HG03139 (cell line): ENCODE results near the gene EGR1.
A peak's percentile ranks its signal among the peaks of the same experiment; 100 is the strongest.

Source experiments
- ATAC-seq: cut with Tn5 transposase; IDR thresholded peaks from one replicate; pipeline ENCODE4 v1.9.1; 2021; ENCODE audit not compliant: unreplicated experiment

The EGR1 gene

DNA sequence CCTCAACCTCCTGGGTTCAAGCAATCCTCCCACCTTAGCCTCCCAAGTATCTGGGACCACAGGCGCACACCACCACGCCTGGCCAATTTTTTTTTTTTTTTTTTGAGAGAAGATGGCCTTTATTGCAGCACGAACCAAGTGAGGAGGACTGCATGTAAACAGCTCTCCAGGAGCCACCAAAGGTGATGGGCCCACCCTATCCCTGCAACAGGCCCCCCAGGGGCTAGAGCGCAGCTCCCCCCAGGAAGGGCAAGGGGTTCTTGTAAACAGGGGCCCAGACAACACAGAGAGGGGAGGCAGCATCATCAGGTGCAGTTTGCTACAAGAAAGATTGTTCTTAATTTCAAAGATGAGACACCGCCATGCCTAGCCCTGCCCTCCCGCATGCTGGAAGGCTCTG lies 12.6 kb upstream of the EGR1 start:
- ATAC-seq: no peak

DNA sequence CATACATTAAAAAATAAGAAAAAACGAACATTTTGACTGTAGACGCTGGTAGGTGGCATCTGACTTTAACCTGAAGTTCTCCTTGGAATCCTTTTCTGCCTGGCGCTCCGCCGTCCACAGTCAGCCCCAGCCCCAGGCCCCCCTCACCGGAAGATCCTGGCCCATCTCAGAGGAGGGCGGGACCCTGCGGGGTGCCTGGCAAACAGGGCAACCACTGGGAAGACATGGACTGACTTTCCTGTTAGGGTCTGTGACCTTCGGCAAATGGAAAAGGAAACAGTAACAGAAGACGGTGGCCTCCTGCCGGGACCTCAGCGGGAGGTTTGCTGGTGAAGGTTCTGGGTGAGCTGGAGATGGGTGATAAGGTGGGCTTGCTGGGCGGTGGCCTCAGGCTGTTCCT lies 11.7 kb upstream of the EGR1 start:
- no peak for ATAC-seq

DNA sequence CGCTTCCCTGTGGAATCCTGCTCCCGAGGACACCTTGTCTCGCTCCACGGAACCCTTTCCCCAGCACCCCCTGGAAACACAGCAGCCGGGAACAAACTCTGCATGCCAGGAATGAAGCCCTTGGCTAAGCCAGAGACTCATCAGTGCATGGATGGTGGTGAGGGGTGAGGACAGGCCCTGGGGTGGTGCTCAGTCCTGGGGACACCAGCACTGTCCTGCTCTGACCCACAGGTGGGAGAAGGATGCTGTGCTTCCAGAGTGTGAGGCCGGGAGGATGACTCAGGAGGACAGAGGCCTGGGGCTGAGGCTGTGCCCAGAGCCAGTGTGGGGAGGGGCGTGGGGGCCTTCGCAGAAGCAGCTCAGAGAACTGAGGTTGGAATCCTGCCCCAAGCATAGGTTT lies 11.2 kb upstream of the EGR1 start:
- ATAC-seq: no peak

DNA sequence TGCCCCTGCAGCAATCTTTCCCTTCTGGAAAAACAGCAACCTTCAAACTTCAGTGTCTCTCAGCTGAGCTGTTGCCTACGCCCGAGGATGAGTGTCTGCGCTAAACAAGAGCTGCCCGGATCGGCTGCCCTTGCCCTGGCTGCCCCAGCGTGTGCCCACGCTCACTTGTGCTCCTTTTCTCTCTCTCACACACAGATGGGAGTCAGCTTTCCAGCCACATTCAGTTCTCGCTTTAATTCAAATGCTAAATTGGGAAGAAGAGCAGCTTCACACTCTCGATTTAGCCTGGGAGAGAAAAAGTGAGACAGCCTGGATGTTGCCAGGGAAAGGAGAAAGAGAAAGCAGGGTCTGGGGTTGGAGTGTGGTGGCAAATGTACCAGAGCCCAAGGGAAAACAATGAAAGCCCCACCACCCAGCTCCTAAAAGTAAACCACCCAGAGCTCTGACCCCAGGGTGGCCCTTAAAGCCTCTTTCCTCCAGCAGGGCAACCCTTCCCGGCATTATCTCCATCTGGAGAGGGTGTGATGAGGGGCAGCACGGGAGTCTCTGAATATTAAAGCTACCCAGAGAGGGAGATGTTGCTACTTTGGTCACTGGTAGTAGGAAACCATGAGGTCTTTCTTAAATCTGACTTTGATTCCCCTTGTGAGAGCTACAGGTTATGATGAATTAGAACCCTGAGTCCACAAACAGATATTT lies 9.9 kb upstream of the EGR1 start:
- ATAC-seq: no peak

DNA sequence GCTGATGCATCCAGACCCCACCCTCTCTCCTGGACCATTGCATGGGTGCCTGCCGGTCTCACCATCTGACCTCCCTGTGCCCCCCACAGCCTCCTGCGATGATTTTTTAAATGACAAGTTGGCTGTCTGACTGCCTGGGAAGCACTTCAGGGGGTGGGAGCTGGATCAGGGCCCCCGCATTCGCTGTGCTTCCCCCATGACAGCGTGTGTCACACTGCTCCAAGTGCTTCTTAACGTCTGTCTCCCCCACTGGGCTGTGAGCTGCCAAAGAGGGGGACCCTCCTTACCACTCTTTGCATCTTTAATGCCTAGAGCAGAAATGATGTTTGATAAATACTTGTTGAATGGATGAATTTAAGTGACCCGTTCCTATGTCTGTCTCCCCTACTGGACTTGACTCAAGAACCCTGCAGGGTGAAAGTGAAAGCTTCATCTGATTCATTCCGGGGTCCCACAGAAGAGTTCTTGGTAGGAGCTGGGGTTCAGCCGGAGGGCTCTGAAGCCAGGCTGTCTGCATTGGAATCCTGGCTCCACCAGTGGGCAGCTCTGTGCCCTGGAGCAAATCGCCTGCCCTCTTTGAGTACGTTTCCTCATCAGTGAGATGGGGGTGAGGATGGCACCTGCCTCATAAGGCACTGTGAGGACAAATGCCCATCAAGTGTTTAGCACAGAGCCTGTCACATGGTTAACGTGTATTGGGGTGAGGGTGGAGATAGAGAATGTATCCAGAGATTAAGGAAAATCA lies 7.6 kb upstream of the EGR1 start:
- no peak for ATAC-seq

DNA sequence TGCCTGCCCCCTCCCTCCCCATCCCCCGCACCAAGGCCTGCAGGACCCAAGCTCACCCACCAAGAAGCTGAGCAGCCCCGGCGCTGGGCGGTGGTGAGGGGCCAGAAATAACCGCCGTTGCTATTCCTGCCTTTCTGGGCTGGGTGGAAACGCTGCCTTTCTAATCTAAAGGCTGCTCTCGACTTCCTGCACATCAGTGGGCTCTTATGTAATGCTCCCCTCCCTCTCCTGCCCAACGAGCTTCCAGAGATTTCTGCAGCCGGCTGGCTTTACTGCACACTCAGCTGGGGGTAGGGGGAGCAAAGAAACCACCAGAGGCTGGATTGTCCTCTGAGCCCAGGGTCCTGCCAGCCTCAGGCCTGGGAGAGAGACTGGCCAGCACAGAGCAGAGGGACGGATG lies 6.9 kb upstream of the EGR1 start:
- ATAC-seq: no peak

DNA sequence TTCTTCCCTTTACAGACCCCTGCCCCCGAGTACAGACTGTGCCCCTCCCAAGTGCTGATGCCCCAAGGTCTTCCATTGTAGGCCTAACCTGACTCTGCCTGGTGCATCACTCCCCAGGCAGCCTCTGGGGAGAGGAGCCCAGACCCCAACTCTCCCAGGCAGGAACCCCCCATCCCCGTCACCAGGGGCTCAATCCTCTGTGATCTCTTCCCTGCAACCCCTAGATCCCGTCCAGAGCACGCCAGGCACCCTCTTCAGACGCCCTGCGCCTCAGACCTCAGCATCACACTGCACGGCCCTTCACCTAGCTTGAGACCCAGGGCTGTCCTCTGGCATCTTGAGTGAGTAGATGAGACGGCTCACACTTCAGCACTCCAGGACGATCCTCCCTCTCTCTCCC lies 6.4 kb upstream of the EGR1 start:
- no peak for ATAC-seq

DNA sequence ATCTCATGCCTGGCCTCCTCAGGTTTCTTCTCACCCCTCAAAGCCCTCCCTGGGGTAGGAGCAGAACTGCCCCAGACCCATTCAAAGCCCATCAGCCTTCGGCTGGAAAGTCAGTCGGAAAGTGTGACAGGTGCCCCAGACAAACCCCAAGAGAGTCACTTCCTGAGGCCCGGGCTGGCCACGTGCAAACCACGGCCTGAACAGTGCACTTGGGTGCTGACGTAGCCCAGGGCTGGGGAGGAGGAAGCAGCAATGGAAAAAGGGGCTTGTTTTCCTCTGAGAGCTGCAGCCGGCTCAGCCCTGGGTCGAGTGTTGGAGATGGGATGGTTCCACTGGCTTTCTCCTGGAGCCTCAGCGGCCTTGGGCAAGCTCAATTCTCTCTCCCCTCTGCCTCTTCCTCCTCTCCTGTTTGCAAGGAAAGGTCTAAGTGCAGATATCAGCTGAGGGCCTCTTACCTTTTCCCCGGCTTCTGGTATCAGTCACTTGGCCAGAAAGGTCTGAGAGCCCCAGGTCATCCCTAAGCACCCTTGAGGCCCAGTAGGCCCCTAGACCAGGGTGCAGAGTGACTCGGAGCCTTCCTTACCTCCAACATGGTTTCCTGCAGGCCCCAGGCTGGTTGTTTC lies 5.9 kb upstream of the EGR1 start:
- no peak for ATAC-seq

DNA sequence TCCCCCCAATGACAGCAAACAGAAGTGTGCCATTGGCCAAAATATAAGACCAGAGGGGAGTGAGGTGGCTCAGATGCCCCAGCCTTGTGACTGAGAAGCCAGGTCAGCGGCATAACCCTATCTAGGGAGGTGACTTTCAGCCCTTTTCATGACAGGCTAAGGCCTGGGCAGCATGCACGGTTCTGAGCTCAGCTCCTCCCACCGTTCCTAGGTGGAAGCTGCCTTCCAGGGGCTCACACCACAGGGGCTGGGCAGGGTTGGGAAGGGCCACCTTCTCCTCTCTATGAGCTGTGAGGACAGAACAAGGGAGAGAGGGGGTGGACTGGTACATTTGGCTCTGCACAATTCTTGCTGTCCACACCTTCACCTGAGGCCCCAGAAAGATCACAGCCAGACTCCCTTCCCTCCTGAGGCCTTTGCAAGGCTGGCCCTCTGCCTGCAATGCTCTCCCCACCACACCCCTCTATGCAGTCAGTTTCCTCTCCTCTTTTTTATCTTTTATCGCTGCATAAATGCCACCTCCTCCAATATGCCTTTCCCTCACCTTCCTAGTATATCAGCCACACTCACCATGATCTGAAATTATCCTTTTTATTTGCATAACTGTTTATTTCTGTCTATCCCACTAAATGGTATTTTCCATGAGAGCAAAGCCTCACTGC lies 5.1 kb upstream of the EGR1 start:
- ATAC-seq: no peak

DNA sequence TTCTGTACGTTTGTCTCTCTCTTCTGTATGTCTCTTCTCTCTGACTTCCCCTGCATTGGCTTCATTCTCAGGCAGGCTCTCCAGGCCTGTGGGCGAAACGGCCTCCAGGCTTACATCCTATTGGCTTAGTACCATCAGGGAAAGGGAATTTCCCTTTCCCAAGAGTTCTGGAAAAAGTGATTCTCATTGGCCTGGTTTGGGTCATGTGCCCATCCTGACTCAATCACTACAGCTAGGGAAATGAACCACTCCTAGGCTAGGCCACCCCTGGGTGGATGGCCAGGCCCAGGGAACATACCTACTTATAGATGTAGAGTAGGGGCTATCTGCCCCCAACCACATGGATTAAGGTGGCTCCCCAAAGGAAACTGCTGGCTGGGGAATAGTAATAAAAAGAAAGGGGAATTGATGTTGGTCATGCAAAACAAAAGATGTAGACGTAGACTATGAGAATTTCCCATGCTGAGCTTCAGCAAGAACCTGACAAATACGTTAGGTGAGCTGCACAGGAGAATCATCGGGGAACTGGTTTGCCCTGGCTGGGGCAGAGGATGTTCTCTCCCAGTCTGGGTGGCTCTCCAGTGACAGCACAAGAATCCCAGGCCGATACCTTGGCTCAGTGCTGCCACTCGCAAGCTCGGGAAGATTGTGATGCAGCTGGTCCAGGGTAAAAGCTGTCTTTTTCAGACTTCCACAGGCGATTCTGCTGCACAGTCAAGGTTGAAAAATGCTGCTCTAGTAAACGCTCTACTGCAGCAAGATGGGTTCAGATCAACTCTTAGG lies 3.7 kb upstream of the EGR1 start:
- no peak for ATAC-seq

DNA sequence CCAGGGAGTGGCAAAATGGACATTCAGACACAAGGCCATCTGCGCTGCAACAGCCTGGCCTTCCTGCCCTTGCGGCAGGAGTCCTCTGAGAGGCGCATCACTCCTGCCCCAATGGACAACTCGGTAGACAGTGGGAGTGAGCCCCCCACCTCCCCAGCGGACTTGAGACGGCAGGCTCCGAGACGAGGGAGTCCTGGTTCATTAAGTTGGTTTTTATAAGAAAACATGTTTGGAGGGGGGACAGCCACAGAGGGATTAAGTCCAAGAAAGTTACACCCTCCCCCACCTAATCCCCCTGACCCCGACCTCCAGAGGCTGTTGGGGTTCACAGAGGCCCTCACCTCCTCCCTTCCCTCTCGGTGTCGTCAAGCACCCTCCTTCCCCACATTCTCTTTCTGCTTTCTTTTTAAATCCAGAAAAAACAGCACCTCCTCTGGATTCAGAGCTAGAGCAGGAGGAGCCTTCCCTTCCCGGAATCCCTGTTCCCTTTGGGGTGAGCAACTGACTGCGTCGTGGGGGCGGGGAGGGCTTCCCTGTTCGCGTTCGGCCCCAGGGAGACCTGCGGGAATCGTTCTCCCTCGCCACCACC lies 1.8 kb upstream of the EGR1 start:
- ATAC-seq: no peak

DNA sequence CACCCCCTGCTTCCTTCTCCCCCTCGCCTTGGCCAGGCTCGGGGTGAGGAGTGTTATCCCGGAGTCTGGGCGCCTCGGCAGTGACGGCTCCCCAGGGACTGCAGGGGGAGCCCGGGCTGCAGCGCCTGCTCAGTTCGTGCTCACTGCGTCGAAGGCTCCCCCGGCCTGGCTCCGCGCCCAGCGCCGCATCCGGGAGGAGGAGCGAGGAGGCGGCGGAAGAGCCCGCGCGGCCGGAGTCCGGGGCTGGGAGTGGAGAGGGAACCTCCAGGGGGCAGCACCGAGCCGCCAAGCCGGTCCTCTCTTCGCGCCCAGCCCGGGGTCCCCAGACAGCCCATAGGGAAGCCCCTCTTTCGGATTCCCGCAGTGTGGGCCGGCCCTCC lies 1.3 kb upstream of the EGR1 start:
- peak; percentile 45 for ATAC-seq

DNA sequence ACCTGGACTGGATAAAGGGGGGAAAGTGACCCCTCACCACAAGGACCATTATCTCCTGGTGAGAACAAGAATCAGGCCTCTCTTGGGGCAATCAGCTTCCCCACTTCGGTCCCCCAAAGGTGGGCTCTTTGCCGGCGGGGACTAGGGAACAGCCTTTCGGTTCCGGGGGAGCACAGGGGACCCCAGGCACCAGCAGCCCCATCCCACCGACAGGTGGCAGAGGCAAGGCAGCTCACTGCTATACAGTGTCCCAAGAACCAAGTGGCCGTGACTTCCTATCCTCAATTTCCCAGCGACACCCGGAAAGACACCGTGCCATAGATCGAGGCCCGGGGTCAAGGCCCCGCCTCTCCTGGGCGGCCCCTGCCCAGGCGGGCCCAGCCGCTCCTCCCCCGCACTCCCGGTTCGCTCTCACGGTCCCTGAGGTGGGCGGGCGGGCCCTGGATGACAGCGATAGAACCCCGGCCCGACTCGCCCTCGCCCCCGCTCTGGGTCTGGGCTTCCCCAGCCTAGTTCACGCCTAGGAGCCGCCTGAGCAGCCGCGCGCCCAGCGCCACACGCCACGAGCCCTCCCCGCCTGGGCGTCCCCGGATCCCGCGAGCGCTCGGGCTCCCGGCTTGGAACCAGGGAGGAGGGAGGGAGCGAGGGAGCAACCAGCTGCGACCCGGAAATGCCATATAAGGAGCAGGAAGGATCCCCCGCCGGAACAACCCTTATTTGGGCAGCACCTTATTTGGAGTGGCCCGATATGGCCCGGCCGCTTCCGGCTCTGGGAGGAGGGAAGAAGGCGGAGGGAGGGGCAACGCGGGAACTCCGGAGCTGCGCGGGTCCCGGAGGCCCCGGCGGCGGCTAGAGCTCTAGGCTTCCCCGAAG lies 655 bp upstream of the EGR1 start:
- ATAC-seq: peak; percentile 72

DNA sequence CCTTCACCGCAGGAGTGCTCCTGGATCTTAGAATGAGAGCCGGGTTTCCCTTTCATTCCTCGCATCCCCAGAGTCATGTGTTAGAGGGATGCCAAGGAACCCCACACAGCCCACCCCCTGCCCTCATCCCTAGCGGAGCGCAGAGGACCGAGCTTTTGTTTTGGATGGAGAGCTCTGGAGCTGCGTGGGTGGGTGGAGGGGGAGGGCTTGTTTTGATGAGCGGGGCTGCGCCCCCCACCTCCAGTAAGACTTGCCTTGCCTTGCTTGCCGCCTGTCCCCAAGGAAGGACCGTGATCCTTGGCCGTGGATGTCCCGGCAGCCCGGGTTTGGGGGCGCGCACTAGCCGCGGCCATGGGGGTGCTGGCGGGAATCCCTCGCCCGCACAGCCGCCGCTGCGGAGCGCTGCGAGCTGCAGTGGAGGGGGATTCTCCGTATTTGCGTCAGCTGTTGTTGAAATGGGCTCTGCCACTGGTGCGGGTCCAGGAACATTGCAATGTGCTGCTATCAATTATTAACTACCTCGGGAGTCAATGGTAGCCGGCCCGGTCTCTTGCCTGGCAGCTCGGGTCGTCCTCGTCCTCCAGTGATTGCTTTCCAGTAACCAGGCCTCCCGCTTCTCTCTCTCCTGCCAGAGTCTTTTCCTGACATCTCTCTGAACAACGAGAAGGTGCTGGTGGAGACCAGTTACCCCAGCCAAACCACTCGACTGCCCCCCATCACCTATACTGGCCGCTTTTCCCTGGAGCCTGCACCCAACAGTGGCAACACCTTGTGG lies 1.0 kb downstream of the EGR1 start:
- ATAC-seq: no peak

DNA sequence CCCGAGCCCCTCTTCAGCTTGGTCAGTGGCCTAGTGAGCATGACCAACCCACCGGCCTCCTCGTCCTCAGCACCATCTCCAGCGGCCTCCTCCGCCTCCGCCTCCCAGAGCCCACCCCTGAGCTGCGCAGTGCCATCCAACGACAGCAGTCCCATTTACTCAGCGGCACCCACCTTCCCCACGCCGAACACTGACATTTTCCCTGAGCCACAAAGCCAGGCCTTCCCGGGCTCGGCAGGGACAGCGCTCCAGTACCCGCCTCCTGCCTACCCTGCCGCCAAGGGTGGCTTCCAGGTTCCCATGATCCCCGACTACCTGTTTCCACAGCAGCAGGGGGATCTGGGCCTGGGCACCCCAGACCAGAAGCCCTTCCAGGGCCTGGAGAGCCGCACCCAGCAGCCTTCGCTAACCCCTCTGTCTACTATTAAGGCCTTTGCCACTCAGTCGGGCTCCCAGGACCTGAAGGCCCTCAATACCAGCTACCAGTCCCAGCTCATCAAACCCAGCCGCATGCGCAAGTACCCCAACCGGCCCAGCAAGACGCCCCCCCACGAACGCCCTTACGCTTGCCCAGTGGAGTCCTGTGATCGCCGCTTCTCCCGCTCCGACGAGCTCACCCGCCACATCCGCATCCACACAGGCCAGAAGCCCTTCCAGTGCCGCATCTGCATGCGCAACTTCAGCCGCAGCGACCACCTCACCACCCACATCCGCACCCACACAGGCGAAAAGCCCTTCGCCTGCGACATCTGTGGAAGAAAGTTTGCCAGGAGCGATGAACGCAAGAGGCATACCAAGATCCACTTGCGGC lies 1.8 kb downstream of the EGR1 start:
- no peak for ATAC-seq

DNA sequence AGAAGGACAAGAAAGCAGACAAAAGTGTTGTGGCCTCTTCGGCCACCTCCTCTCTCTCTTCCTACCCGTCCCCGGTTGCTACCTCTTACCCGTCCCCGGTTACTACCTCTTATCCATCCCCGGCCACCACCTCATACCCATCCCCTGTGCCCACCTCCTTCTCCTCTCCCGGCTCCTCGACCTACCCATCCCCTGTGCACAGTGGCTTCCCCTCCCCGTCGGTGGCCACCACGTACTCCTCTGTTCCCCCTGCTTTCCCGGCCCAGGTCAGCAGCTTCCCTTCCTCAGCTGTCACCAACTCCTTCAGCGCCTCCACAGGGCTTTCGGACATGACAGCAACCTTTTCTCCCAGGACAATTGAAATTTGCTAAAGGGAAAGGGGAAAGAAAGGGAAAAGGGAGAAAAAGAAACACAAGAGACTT lies 2.4 kb downstream of the EGR1 start:
- no peak for ATAC-seq

DNA sequence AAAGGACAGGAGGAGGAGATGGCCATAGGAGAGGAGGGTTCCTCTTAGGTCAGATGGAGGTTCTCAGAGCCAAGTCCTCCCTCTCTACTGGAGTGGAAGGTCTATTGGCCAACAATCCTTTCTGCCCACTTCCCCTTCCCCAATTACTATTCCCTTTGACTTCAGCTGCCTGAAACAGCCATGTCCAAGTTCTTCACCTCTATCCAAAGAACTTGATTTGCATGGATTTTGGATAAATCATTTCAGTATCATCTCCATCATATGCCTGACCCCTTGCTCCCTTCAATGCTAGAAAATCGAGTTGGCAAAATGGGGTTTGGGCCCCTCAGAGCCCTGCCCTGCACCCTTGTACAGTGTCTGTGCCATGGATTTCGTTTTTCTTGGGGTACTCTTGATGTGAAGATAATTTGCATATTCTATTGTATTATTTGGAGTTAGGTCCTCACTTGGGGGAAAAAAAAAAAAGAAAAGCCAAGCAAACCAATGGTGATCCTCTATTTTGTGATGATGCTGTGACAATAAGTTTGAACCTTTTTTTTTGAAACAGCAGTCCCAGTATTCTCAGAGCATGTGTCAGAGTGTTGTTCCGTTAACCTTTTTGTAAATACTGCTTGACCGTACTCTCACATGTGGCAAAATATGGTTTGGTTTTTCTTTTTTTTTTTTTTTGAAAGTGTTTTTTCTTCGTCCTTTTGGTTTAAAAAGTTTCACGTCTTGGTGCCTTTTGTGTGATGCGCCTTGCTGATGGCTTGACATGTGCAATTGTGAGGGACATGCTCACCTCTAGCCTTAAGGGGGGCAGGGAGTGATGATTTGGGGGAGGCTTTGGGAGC lies 3.1 kb downstream of the EGR1 start:
- no peak for ATAC-seq
